K562 treated with DMSO at 1 percent for 4 hours (cell line): Measurements from ENCODE around the gene FOXJ3. TPM values are rescaled to one million over a fixed set of nuclear protein-coding genes. Genes with fewer than 3 reads are reported as not detected.

Source experiments
- total RNA-seq: library from RNA; unstranded; fragments of 300-600 nt; gene quantifications from 2 replicates; pipeline ENCODE4 v1.2.3, GENCODE V29; 2022; ENCODE audit not compliant: insufficient read depth

The FOXJ3 gene
- total RNA-seq: 11.7 and 15.3 TPM in 2 replicates

DNA sequence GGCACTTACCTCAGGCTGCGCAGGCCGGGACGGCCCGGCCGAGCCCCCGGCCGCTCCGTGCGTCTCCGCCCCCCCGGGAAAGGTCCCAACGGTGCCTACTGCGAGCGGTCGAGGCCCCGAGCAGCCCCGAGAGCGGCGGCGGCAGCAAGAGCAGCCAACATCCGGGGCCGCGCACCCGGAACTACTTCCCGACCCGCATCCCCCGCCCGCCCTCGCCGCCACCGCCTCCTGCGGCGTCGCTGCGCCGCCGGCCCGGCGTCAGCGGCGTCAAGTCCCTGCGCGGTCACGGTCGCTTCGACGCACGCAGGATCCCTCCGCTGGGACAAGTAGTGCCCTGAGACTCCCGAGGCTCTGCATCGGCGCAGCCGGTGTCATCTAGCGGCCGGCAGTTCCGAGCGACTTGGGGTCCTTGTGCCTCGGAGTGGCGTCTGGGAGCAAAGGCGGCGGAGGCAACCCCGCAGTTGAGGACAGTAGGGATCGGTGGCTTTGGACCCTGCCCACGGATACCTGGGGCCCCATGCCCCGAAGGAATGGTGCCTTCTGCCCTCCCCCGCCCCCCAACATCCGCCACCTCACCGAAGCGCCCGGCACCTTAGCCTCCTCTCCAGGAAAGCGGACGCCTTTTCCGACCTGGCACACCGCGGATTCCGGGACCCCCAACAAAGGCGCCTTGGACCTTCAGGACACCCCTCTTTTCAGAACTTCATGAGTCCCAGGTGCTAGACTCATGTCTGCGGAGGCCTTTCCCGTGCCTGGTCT, at the start of gene FOXJ3:
Gene FOXJ3, minus strand, starts transcription at position 186 of the 759 bp plus-strand sequence. CDS start 24,142 bp downstream, outside the sequence.

DNA sequence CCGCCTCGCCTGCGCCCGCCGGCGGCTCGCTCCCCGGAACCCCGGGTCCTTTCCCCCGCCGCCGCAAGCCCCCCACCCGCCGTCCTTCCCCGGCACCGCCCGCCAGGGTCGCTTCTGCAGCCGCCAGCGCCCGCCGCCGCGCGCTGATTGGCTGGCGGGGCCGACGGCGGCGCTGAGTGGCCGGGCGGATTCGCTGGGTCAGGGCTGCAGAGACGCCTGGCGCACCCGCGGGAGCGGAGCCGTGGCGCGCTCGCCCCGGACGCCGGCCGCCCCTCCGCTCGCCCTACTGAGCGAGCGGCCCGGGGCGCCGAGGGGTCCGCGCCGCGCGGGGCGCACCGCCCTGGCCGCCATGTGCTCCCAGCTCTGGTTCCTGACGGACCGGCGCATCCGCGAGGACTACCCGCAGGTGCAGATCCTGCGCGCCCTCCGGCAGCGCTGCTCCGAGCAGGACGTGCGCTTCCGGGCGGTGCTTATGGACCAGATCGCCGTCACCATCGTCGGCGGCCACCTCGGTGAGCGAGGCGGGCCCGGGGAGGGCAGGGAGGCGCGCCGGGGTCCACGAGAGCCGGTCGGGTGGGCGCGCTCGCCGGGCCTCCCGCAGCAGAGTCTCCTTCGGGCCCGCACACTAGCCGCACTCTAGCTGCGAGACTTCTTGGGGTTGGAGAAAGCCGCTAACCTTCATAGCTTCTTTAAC, 45.7 kb upstream of the FOXJ3 start, which contains the start of gene RIMKLA:
Gene RIMKLA, plus strand, starts transcription at position 207 of the 694 bp plus-strand sequence. Its CDS starts 143 bp downstream, at position 350.

DNA sequence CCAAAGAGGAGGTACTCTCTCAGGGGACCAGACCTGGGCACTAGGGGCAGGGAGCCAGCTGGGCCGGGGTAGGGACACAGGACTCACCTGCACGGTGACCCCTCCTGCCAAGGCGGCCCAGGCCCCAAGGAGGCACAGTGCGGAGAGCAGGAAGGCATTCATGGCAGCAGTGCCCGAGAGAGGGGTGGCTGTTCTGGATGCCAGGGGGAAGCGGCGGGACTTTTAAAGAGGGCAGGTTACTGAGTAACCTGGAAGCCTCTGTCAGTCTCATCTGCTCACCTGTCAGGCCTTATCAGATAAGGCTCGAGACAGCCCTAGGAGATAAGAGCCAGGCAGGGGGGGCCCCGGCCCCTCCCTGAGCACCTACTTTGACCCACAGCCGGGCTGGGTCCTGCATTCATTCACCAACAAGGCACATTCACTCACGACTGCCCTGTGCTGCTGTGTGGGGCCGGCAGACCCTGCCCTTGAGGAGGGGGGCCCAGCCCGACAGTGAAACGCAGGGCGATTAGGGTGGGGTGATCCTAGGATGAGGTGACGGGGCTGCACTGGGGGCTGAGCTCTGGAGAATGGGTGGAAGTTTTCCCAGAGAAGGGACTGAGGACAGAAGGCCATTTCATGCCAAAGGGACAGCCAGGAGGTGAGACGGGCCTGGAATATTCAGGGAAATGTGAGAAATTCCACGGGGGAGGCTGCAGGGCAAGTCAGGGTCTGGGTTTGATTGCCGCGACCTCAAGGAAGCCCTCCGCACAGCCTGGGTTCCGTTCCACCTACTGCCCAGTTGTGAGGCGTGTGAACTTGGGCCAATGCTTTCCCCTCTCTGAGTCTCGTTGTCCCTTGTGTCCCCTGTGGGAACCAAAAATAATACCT, 170.2 kb downstream of the FOXJ3 start, which contains the start of gene GUCA2A:
Gene GUCA2A, minus strand, starts transcription at position 195 of the 870 bp plus-strand sequence. Its CDS starts 33 bp downstream, at position 162.

DNA sequence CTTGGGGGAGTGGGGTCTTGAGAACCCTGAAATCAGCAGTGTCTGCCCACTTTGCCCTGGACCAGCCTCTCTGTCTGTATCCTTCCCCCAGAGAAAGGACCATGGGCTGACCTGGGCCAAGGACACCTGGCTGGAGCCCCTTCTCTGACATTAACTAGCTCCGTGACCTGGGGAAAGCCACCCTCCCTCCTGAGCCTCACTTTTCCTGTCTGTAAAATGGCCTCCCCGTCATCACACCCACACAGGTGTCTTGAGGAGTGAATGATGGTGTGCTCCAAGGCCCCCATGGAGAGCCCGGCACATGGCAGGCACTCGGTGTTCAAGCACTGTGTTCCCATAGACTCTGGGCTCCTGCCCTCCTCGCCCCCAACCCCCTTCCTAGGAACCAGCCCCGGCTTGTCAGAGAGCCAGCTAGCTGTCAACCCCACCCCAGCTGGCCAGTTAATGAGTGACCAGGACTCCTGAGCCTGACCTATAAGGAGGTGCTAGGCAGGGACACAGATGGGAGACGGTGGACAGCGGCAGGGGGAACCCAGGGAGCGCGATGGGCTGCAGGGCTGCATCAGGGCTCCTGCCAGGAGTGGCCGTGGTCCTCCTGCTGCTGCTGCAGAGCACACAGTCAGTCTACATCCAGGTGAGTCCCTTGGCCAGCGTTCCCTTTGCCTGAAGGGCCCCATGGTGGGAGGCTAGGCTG, 182.0 kb downstream of the FOXJ3 start, which contains the start of gene GUCA2B:
Gene GUCA2B, plus strand, starts transcription at position 504 of the 694 bp plus-strand sequence. Its CDS starts 41 bp downstream, at position 545.

Other genes with a start within 250 kb of the FOXJ3 start
- not detected in 2 replicates for gene GUCA2B, start 181.8 kb downstream of the FOXJ3 start, total RNA-seq
- gene GUCA2A, start 170.5 kb downstream of the FOXJ3 start, total RNA-seq: not detected in 2 replicates
- gene RIMKLA, start 45.6 kb upstream of the FOXJ3 start, total RNA-seq: not detected in 2 replicates
- not detected in 2 replicates for gene ZMYND12, start 120.8 kb upstream of the FOXJ3 start, total RNA-seq
- gene PPCS, start 121.3 kb upstream of the FOXJ3 start, total RNA-seq: 27.9 and 30.2 TPM in 2 replicates
- 0.30 and 0.39 TPM in 2 replicates for gene CCDC30, start 128.1 kb upstream of the FOXJ3 start, total RNA-seq